Measurements from ENCODE around the gene LAMA2. TPM values are rescaled to one million over a fixed set of nuclear protein-coding genes. Genes with fewer than 3 reads are reported as not detected.

LAMA2 gene
- polyA plus RNA-seq, 1 donor from 2014 or later = 2.5 TPM

- Histone ChIP-seq H3K4me2 (ENCODE audit: low read length) (no peak overlapping the region), H3K4me3 (ENCODE audit: low read length) (no peak overlapping the region), H2AFZ (ENCODE audit: low read depth, low read length) (no peak overlapping the region), H3K36me3 (ENCODE audit: insufficient read depth, low read length) (no peaks in the 10 kb centered on the region), H3K27ac (ENCODE audit: low read length) (no peak overlapping the region), H3K79me2 (replicated peaks; ENCODE audit: insufficient read depth, low read length) (no peaks in the 10 kb centered on the region), H3F3A (ENCODE audit: insufficient read depth, low read length, poor library complexity, severe bottlenecking) (no peaks in the 10 kb centered on the region), H3K9me2 (ENCODE audit: insufficient read depth, low read length) (no peaks in the 10 kb centered on the region), H3K9ac (ENCODE audit: low read length) (no peak overlapping the region), H4K20me1 (ENCODE audit: insufficient read depth) (no peaks in the 10 kb centered on the region), H3K27me3 (ENCODE audit: insufficient read depth, low read depth, low read length) (no peaks in the 10 kb centered on the region), H3K9me3 (ENCODE audit: low read length) (no peaks in the 10 kb centered on the region)
- TF ChIP-seq TAF1 (IDR thresholded peaks at IDR 0.05; ENCODE audit: low read depth) = no peak
Observed at GRCh38 chr6:129210684-129211083, 327.7 kb downstream of the LAMA2 start.

DNA sequence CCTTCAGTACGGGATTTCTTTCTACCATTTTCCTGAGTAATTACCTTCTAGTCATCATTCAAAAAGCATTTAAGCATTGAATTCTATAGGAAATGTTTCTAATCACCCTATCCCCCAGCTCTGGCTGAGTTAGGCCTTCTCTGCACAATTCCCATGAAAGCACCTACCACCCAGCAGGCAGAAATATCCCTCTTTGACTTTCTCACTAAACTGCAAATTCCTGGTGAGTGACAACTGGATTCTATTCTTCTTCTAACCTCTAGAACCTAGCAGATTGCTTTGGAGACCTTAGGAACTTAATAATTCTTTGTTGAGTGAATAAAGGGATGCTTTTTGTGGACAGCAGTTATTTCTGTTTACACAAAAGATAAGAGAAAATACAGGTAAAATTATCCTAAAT, 328.7 kb downstream of the LAMA2 start:
- no peaks in the 10 kb centered on the region for H4K20me1 ChIP-seq (ENCODE audit: insufficient read depth)
- no peaks in the 10 kb centered on the region for H3K79me2 ChIP-seq (replicated peaks; ENCODE audit: insufficient read depth, low read length)
- H3K36me3 ChIP-seq (ENCODE audit: insufficient read depth, low read length) = no peaks in the 10 kb centered on the region
- H2AFZ ChIP-seq (ENCODE audit: low read depth, low read length) = no peak overlapping the region
- no peak overlapping the region for H3K9ac ChIP-seq (ENCODE audit: low read length)
- TF ChIP-seq EP300 (conservative IDR thresholded peaks at IDR 0.05; ENCODE audit: poor library complexity, severe bottlenecking) = no peak
- no peak for TF ChIP-seq POLR2AphosphoS5 (IDR thresholded peaks at IDR 0.05)
- no peak for TF ChIP-seq EZH2 (IDR thresholded peaks at IDR 0.05; ENCODE audit: borderline replicate concordance, insufficient read depth, low read length, poor library complexity, severe bottlenecking)
- TF ChIP-seq, protein P1, sequence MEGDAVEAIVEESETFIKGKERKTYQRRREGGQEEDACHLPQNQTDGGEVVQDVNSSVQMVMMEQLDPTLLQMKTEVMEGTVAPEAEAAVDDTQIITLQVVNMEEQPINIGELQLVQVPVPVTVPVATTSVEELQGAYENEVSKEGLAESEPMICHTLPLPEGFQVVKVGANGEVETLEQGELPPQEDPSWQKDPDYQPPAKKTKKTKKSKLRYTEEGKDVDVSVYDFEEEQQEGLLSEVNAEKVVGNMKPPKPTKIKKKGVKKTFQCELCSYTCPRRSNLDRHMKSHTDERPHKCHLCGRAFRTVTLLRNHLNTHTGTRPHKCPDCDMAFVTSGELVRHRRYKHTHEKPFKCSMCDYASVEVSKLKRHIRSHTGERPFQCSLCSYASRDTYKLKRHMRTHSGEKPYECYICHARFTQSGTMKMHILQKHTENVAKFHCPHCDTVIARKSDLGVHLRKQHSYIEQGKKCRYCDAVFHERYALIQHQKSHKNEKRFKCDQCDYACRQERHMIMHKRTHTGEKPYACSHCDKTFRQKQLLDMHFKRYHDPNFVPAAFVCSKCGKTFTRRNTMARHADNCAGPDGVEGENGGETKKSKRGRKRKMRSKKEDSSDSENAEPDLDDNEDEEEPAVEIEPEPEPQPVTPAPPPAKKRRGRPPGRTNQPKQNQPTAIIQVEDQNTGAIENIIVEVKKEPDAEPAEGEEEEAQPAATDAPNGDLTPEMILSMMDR (IDR thresholded peaks at IDR 0.05; ENCODE audit: poor library complexity, severe bottlenecking) = no peak
- TF ChIP-seq, protein P2, sequence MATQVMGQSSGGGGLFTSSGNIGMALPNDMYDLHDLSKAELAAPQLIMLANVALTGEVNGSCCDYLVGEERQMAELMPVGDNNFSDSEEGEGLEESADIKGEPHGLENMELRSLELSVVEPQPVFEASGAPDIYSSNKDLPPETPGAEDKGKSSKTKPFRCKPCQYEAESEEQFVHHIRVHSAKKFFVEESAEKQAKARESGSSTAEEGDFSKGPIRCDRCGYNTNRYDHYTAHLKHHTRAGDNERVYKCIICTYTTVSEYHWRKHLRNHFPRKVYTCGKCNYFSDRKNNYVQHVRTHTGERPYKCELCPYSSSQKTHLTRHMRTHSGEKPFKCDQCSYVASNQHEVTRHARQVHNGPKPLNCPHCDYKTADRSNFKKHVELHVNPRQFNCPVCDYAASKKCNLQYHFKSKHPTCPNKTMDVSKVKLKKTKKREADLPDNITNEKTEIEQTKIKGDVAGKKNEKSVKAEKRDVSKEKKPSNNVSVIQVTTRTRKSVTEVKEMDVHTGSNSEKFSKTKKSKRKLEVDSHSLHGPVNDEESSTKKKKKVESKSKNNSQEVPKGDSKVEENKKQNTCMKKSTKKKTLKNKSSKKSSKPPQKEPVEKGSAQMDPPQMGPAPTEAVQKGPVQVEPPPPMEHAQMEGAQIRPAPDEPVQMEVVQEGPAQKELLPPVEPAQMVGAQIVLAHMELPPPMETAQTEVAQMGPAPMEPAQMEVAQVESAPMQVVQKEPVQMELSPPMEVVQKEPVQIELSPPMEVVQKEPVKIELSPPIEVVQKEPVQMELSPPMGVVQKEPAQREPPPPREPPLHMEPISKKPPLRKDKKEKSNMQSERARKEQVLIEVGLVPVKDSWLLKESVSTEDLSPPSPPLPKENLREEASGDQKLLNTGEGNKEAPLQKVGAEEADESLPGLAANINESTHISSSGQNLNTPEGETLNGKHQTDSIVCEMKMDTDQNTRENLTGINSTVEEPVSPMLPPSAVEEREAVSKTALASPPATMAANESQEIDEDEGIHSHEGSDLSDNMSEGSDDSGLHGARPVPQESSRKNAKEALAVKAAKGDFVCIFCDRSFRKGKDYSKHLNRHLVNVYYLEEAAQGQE (IDR thresholded peaks at IDR 0.05; ENCODE audit: borderline replicate concordance) = no peak
- TF ChIP-seq MXI1 (conservative IDR thresholded peaks at IDR 0.05; ENCODE audit: poor library complexity, severe bottlenecking) = no peak
- TF ChIP-seq RAD21 (conservative IDR thresholded peaks at IDR 0.05) = no peak
- TF ChIP-seq TAF1 (IDR thresholded peaks at IDR 0.05; ENCODE audit: low read depth) = no peak
- no peak for TF ChIP-seq SMC3 (conservative IDR thresholded peaks at IDR 0.05; ENCODE audit: poor library complexity)
- no peaks in the 10 kb centered on the region for H3K9me3 ChIP-seq (ENCODE audit: low read length)
- H3K9me2 ChIP-seq (ENCODE audit: insufficient read depth, low read length) = no peaks in the 10 kb centered on the region
- no peak overlapping the region for H3K4me3 ChIP-seq (ENCODE audit: low read length)
- no peak overlapping the region for H3K27ac ChIP-seq (ENCODE audit: low read length)
- H3F3A ChIP-seq (ENCODE audit: insufficient read depth, low read length, poor library complexity, severe bottlenecking) = no peaks in the 10 kb centered on the region
- no peak overlapping the region for H3K4me2 ChIP-seq (ENCODE audit: low read length)
- no peaks in the 10 kb centered on the region for H3K27me3 ChIP-seq (ENCODE audit: insufficient read depth, low read depth, low read length)

DNA sequence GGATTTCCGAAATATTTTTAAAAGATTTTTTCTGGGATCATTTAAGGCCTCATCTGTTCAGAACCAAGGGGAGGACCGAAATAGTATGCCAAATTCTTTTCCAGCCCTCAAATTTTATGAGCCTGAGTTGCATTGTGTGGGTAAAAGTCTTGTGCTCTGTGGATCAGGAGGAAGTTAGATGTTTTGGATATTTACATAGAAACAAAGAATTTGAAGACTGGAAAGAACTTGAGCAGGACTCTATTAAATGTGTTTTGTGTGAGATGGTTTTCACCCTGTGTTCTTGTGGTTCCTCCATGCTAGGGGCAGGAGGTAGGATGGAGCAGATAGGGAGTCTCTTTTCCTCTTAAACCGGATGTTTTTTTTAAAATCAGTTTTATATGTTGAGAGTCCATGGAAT, 329.1 kb downstream of the LAMA2 start:
- no peak overlapping the region for H3K4me2 ChIP-seq (ENCODE audit: low read length)
- no peak overlapping the region for H2AFZ ChIP-seq (ENCODE audit: low read depth, low read length)
- no peaks in the 10 kb centered on the region for H3K79me2 ChIP-seq (replicated peaks; ENCODE audit: insufficient read depth, low read length)
- no peaks in the 10 kb centered on the region for H3K36me3 ChIP-seq (ENCODE audit: insufficient read depth, low read length)
- TF ChIP-seq, protein P1 (IDR thresholded peaks at IDR 0.05; ENCODE audit: poor library complexity, severe bottlenecking) = no peak
- TF ChIP-seq SMC3 (conservative IDR thresholded peaks at IDR 0.05; ENCODE audit: poor library complexity) (no peak), MXI1 (conservative IDR thresholded peaks at IDR 0.05; ENCODE audit: poor library complexity, severe bottlenecking) (no peak), TAF1 (IDR thresholded peaks at IDR 0.05; ENCODE audit: low read depth) (no peak), EZH2 (IDR thresholded peaks at IDR 0.05; ENCODE audit: borderline replicate concordance, insufficient read depth, low read length, poor library complexity, severe bottlenecking) (no peak), POLR2AphosphoS5 (IDR thresholded peaks at IDR 0.05) (no peak), RAD21 (conservative IDR thresholded peaks at IDR 0.05) (no peak), EP300 (conservative IDR thresholded peaks at IDR 0.05; ENCODE audit: poor library complexity, severe bottlenecking) (no peak)
- TF ChIP-seq, protein P2 (IDR thresholded peaks at IDR 0.05; ENCODE audit: borderline replicate concordance) = no peak
- no peak overlapping the region for H3K9ac ChIP-seq (ENCODE audit: low read length)
- H3K27me3 ChIP-seq (ENCODE audit: insufficient read depth, low read depth, low read length) = no peaks in the 10 kb centered on the region
- H3F3A ChIP-seq (ENCODE audit: insufficient read depth, low read length, poor library complexity, severe bottlenecking) = no peaks in the 10 kb centered on the region
- no peaks in the 10 kb centered on the region for H3K9me2 ChIP-seq (ENCODE audit: insufficient read depth, low read length)
- H3K27ac ChIP-seq (ENCODE audit: low read length) = no peak overlapping the region
- H3K9me3 ChIP-seq (ENCODE audit: low read length) = no peaks in the 10 kb centered on the region
- no peaks in the 10 kb centered on the region for H4K20me1 ChIP-seq (ENCODE audit: insufficient read depth)
- no peak overlapping the region for H3K4me3 ChIP-seq (ENCODE audit: low read length)
